Natural killer cell (primary cell): ENCODE results near the gene ENO2. TPM values are rescaled to one million over a fixed set of nuclear protein-coding genes. Genes with fewer than 3 reads are reported as not detected.

Experiments
- ATAC-seq, 3 donors: fragments of 150-1000 bp in 2 of 3; fragments of 200-7000 bp in 1 of 3; cut with Tn5 transposase; 1 replicate in 1 of 3; 2 replicates in 2 of 3; pipeline ENCODE4 v1.10.0; 2021; ENCODE audit warnings: mild to moderate bottlenecking in 2 of 3, moderate library complexity in 2 of 3
- DNase-seq, 2 donors: peaks; one replicate each; pipeline versions ENCODE4 v3.0.0 to v3.0.0-alpha.2; 2013 to 2021; ENCODE audit warnings: mixed read lengths in 1 of 2
- H3K27ac ChIP-seq: one replicate; pipeline ENCODE4 v1.5.1; 2013; ENCODE audit warnings: mild to moderate bottlenecking, low read length
- H3K27me3 ChIP-seq: one replicate; pipeline ENCODE4 v1.6.1; 2013; ENCODE audit warnings: low read length; ENCODE audit not compliant: control insufficient read depth, insufficient read depth
- H3K36me3 ChIP-seq: one replicate; pipeline ENCODE4 v1.6.1; 2013; ENCODE audit warnings: low read length; ENCODE audit not compliant: control insufficient read depth, insufficient read depth
- H3K4me1 ChIP-seq: one replicate; pipeline ENCODE4 v1.6.1; 2013; ENCODE audit warnings: low read length; ENCODE audit not compliant: control insufficient read depth, insufficient read depth
- H3K4me3 ChIP-seq: one replicate; pipeline ENCODE4 v1.5.1; 2013; ENCODE audit warnings: low read length
- H3K9me3 ChIP-seq: one replicate; pipeline ENCODE4 v1.6.1; 2013; ENCODE audit warnings: low read length; ENCODE audit not compliant: control insufficient read depth, insufficient read depth
- H3K27ac Mint-ChIP-seq, 2 donors: one replicate each; pipeline ENCODE4 v1.8.0; 2022; ENCODE audit warnings: mild to moderate bottlenecking in 2 of 2, mixed read lengths in 2 of 2, moderate library complexity in 1 of 2
- H3K27me3 Mint-ChIP-seq, 2 donors: one replicate each; pipeline ENCODE4 v1.8.0; 2022; ENCODE audit warnings: low read depth in 2 of 2, mixed read lengths in 2 of 2
- H3K36me3 Mint-ChIP-seq: one replicate; pipeline ENCODE4 v1.8.0; 2022; ENCODE audit warnings: mixed read lengths
- H3K4me1 Mint-ChIP-seq, 2 donors: one replicate each; pipeline ENCODE4 v1.8.0; 2022; ENCODE audit warnings: mixed read lengths in 2 of 2
- H3K4me3 Mint-ChIP-seq: one replicate; pipeline ENCODE4 v1.8.0; 2022; ENCODE audit warnings: mild to moderate bottlenecking, moderate library complexity, mixed read lengths
- H3K9me3 Mint-ChIP-seq, 2 donors: one replicate each; pipeline ENCODE4 v1.8.0; 2022; ENCODE audit warnings: mixed read lengths in 2 of 2
- WGBS: methylation state at CpG from one replicate; pipeline ENCODE4 v1.1.7; 2013; ENCODE audit warnings: missing lambda C conversion rate; ENCODE audit not compliant: insufficient coverage; 5-methylcytosine and 5-hydroxymethylcytosine counted together
- intact Hi-C: fragments of 100-400 bp; cut with micrococcal nuclease; formaldehyde crosslinking; loops from one replicate; pipeline ENCODE4 v1.14.2; 2022
- total RNA-seq, 4 donors: library from RNA; stranded (reverse); fragments of 120-200 nt in 1 of 4; gene quantifications; one replicate each; pipeline versions ENCODE4 v1.2.3 to v1.2.4, GENCODE V29; 2013 to 2022
- TF ChIP-seq, protein P1 (sequence below): fragments of 200-600 bp; IDR thresholded peaks from one replicate; pipeline ENCODE4 v1.8.0; 2022; ENCODE audit warnings: antibody characterized with exemption

ENO2 gene
- total RNA-seq, 3 donors from 2014 or later (not counting 1 experiment from before 2014, with no cell fraction given) = 21.6 to 30.8 (median 23.1) TPM

DNA sequence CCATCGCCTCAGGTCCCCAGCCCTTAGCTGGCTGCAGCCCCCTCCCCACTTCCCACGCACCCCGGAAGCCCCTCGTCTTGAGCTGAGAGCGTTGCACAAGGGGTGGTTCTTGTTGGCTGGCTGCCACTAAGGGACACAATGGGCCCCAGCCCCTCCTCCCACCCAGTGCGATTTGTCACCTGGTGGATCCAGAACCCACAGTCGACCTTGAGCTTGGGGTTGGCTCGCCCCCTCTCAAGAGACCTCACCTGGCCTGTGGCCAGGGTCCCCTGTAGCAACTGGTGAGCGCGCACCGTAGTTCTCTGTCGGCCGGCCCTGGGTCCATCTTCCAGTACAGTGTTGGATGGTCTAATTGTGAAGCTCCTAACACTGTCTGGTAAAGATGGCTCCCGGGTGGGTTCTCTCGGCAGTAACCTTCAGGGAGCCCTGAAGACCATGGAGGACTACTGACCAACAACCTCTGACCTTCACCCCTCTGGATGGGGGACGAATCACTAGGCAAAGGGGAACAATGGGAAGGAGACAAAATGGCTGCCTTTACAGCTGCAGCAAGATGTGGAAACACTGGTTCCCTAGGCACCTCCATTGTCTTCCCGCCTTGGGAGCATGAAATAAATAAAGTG, 49.5 kb downstream of the ENO2 start:
- intact Hi-C loops = no loop called here
- Histone ChIP-seq H3K4me3 (no peak overlapping the region), H3K27ac (no peak overlapping the region), H3K36me3 (peaks cover 58% of the 10 kb centered on the region), H3K27me3 (no peaks in the 10 kb centered on the region), H3K9me3 (no peaks in the 10 kb centered on the region), H3K4me1 (peaks cover 52% of the 10 kb centered on the region)
- Mint-ChIP-seq H3K27ac (peak overlapping the region; percentile 80 to 82), H3K27me3 (no peaks in the 10 kb centered on the region), H3K4me3 (no peak overlapping the region), H3K4me1 (peaks cover 32 to 44% of the 10 kb centered on the region in 2 donors), H3K9me3 (no peaks in the 10 kb centered on the region), H3K36me3 (peaks cover 6% of the 10 kb centered on the region)
- ATAC-seq = no peak
- DNase-seq = no peak
- TF ChIP-seq, protein P1, sequence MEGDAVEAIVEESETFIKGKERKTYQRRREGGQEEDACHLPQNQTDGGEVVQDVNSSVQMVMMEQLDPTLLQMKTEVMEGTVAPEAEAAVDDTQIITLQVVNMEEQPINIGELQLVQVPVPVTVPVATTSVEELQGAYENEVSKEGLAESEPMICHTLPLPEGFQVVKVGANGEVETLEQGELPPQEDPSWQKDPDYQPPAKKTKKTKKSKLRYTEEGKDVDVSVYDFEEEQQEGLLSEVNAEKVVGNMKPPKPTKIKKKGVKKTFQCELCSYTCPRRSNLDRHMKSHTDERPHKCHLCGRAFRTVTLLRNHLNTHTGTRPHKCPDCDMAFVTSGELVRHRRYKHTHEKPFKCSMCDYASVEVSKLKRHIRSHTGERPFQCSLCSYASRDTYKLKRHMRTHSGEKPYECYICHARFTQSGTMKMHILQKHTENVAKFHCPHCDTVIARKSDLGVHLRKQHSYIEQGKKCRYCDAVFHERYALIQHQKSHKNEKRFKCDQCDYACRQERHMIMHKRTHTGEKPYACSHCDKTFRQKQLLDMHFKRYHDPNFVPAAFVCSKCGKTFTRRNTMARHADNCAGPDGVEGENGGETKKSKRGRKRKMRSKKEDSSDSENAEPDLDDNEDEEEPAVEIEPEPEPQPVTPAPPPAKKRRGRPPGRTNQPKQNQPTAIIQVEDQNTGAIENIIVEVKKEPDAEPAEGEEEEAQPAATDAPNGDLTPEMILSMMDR = no peak
- 88% methylated on average over 17 of the region's 17 CpGs for WGBS

DNA sequence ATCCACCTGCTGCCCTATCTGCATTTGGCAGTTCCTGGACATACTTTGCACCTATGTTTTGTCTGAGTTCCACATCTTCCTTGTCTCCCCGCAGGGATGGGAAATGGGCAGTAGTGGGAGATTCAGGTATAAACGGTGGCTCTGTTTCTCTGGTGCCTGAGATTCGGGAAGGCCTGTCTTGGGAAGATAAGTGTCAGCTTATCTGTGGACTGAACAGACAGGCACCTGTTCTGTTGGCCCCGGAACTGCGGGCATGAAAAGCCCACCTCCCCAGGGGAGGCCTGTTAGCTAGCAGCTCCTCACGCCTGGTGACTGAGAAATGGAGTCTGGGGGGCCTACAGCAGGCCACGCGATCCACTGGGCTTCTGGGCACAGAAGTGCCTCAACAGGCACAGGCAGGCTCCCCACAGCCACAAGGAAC, 50.2 kb downstream of the ENO2 start:
- H3K27ac Mint-ChIP-seq = peak overlapping the region; percentile 80 to 82
- Histone ChIP-seq H3K4me3 (no peak overlapping the region), H3K9me3 (no peaks in the 10 kb centered on the region), H3K27ac (peak overlapping the region; percentile 38), H3K27me3 (no peaks in the 10 kb centered on the region), H3K4me1 (peaks cover 52% of the 10 kb centered on the region), H3K36me3 (peaks cover 60% of the 10 kb centered on the region)
- H3K9me3 Mint-ChIP-seq = no peaks in the 10 kb centered on the region
- peaks cover 32 to 43% of the 10 kb centered on the region in 2 donors for H3K4me1 Mint-ChIP-seq
- 80% methylated on average over 8 of the region's 8 CpGs for WGBS
- no peak for ATAC-seq
- H3K36me3 Mint-ChIP-seq = peaks cover 6% of the 10 kb centered on the region
- H3K4me3 Mint-ChIP-seq = no peak overlapping the region
- intact Hi-C loops = loop anchor here (1.0 kb wide), 2 partner anchors 20 to 40 kb away; partner anchors contain the start of gene C12orf57
- no peak for DNase-seq
- no peaks in the 10 kb centered on the region for H3K27me3 Mint-ChIP-seq
- TF ChIP-seq, protein P1 = no peak

DNA sequence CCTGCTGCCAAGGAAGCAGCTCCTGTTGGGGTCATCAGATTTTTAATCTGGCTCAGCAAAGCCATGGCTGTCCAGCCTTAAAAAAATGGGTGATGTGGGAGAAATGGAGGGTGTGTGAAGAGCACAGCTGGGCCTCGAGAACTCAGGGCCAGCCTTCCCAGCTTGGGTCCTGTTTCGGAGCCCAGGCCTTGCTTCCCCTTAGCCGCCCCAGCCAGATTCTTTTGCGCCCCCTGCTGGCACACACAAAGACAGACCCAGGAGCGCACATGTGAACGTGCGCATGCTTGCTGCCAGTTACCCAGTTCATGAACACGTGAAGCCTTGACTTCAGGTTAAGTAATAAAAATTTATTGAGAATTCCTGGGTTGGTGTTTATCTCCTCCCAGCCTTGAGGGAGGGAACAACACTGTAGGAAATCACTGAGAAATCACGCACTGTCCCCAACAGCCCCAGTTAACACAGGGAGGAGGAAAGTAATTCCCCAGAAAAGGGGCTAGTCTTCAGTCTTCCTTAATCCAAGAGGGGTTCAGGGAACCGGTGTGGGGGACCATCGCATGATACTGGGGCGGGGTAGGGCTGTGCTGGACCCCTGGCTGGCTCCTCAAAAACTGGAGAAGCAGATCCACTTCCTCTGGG, 50.8 kb downstream of the ENO2 start:
- peaks cover 52% of the 10 kb centered on the region for H3K4me1 ChIP-seq
- Mint-ChIP-seq H3K27ac (peak overlapping the region; percentile 80 to 82), H3K9me3 (no peaks in the 10 kb centered on the region), H3K4me1 (peaks cover 32 to 41% of the 10 kb centered on the region in 2 donors), H3K4me3 (peak overlapping the region; percentile 21), H3K36me3 (peaks cover 6% of the 10 kb centered on the region), H3K27me3 (no peaks in the 10 kb centered on the region)
- peaks cover 55% of the 10 kb centered on the region for H3K36me3 ChIP-seq
- DNase-seq = peak; percentile 84 to 95
- peak overlapping the region; percentile 38 for H3K27ac ChIP-seq
- 30% methylated on average over 12 of the region's 12 CpGs for WGBS
- H3K4me3 ChIP-seq = no peak overlapping the region
- no peaks in the 10 kb centered on the region for H3K27me3 ChIP-seq
- ATAC-seq = peak; percentile 53 to 70 (median 54)
- H3K9me3 ChIP-seq = no peaks in the 10 kb centered on the region
- intact Hi-C loops = loop anchor here (1.0 kb wide), 2 partner anchors 21 to 41 kb away; partner anchors contain the start of gene C12orf57
- TF ChIP-seq, protein P1 = peak; percentile 88
